Measurements from ENCODE around the gene METTL17.

Gene METTL17

GRCh38 chr14:21026274-21026987, 36.7 kb downstream of the METTL17 start:
- H3K4me3 ChIP-seq = peak overlapping the region; percentile 88
- DNase-seq (ENCODE audit: low spot score) = peak; percentile 74
- no peak for TF ChIP-seq CTCF (IDR thresholded peaks at IDR 0.05)

GRCh38 chr14:21026988-21027315, 37.2 kb downstream of the METTL17 start:
- Histone ChIP-seq H3K4me3 (peak overlapping the region; percentile 88), H3K27ac (peak overlapping the region; percentile 94)
- TF ChIP-seq CTCF (IDR thresholded peaks at IDR 0.05) = no peak
- DNase-seq (ENCODE audit: low spot score) = peak; percentile 72

More at GRCh38 chr14:21026274-21026987, 36.7 kb downstream of the METTL17 start:
- H3K27ac ChIP-seq = peak overlapping the region; percentile 94

- Histone ChIP-seq H3K4me3 (no peak within 1 kb of the TSS), H3K27ac (no peak within 1 kb of the TSS)
- no peak for TF ChIP-seq CTCF (IDR thresholded peaks at IDR 0.05)
- DNase-seq (ENCODE audit: low spot score) = peak; percentile 14
These were observed 40.1 kb downstream of the METTL17 start, which contains the start of gene TPPP2 for GRCh38 chr14:21029917-21030316. TPPP2 (plus strand) TSS chr14:21030217; CDS start chr14:21030582, 365 bp downstream.

- Histone ChIP-seq H3K4me3 (no peak overlapping the region), H3K27ac (no peak overlapping the region)
- TF ChIP-seq CTCF (IDR thresholded peaks at IDR 0.05) = no peak
- DNase-seq (ENCODE audit: low spot score) = peak; percentile 65
These were observed 40.8 kb downstream of the METTL17 start for GRCh38 chr14:21030531-21030930.

- no peak overlapping the region for H3K27ac ChIP-seq
- no peak overlapping the region for H3K4me3 ChIP-seq
- no peak for TF ChIP-seq CTCF (IDR thresholded peaks at IDR 0.05)
- DNase-seq (ENCODE audit: low spot score) = no peak
These were observed 42.7 kb downstream of the METTL17 start for GRCh38 chr14:21032326-21033132.

GRCh38 chr14:21033133-21033698, 43.4 kb downstream of the METTL17 start:
- no peak for TF ChIP-seq CTCF (IDR thresholded peaks at IDR 0.05)
- Histone ChIP-seq H3K4me3 (no peak overlapping the region), H3K27ac (no peak overlapping the region)
- DNase-seq (ENCODE audit: low spot score) = no peak
